Measurements from ENCODE around the gene GSX2.
"Not testable (repeated sequence)": the region's sequence is repeated elsewhere in the genome, so short reads cannot be mapped to it uniquely, and the experiment has no call there.

GSX2 gene

GRCh38 chr4:54104907-54105306 is 4.9 kb downstream of the GSX2 start:
- H3K4me3 ChIP-seq (ENCODE audit: low read length): no peak overlapping the region
- TF ChIP-seq ZNF274 (IDR thresholded peaks at IDR 0.05; ENCODE audit: low read depth, low read length): no peak

GRCh38 chr4:54107951-54108748 is 8.2 kb downstream of the GSX2 start:
- no peak overlapping the region; the same call in 1 of the 2 replicates for H3K4me3 ChIP-seq (ENCODE audit: low read length)
- TF ChIP-seq ZNF274 (IDR thresholded peaks at IDR 0.05; ENCODE audit: low read depth, low read length): no peak

GRCh38 chr4:54109241-54110018 is 9.5 kb downstream of the GSX2 start:
- H3K4me3 ChIP-seq (ENCODE audit: low read length): no peak overlapping the region
- TF ChIP-seq ZNF274 (IDR thresholded peaks at IDR 0.05; ENCODE audit: low read depth, low read length): no peak

- TF ChIP-seq ZNF274 (IDR thresholded peaks at IDR 0.05; ENCODE audit: low read depth, low read length): no peak
- H3K4me3 ChIP-seq (ENCODE audit: low read length): no peak overlapping the region
Observed at GRCh38 chr4:54110019-54110416, 10.1 kb downstream of the GSX2 start.

- not testable (repeated sequence) for H3K4me3 ChIP-seq (ENCODE audit: low read length)
Observed at GRCh38 chr4:54113206-54113605, 13.2 kb downstream of the GSX2 start.

- H3K4me3 ChIP-seq (ENCODE audit: low read length): not testable (repeated sequence)
Observed at GRCh38 chr4:54116246-54116645, 16.3 kb downstream of the GSX2 start.

- no peak for TF ChIP-seq ZNF274 (IDR thresholded peaks at IDR 0.05; ENCODE audit: low read depth, low read length)
- no peak overlapping the region for H3K4me3 ChIP-seq (ENCODE audit: low read length)
Observed at GRCh38 chr4:54118850-54119589, 19.1 kb downstream of the GSX2 start.

GRCh38 chr4:54120518-54120917 is 20.6 kb downstream of the GSX2 start:
- TF ChIP-seq ZNF274 (IDR thresholded peaks at IDR 0.05; ENCODE audit: low read depth, low read length): no peak
- H3K4me3 ChIP-seq (ENCODE audit: low read length): no peak overlapping the region

- no peak for TF ChIP-seq ZNF274 (IDR thresholded peaks at IDR 0.05; ENCODE audit: low read depth, low read length)
- no peak overlapping the region for H3K4me3 ChIP-seq (ENCODE audit: low read length)
Observed at GRCh38 chr4:54127660-54128059, 27.7 kb downstream of the GSX2 start.

GRCh38 chr4:54128694-54129093 is 28.7 kb downstream of the GSX2 start:
- not testable (repeated sequence) for H3K4me3 ChIP-seq (ENCODE audit: low read length)

- TF ChIP-seq ZNF274 (IDR thresholded peaks at IDR 0.05; ENCODE audit: low read depth, low read length): no peak
- no peak overlapping the region for H3K4me3 ChIP-seq (ENCODE audit: low read length)
Observed at GRCh38 chr4:54139332-54139731, 39.4 kb downstream of the GSX2 start.

- no peak overlapping the region for H3K4me3 ChIP-seq (ENCODE audit: low read length)
- no peak for TF ChIP-seq ZNF274 (IDR thresholded peaks at IDR 0.05; ENCODE audit: low read depth, low read length)
Observed at GRCh38 chr4:54140287-54140686, 40.3 kb downstream of the GSX2 start.

GRCh38 chr4:54144199-54144598 is 44.2 kb downstream of the GSX2 start:
- no peak overlapping the region for H3K4me3 ChIP-seq (ENCODE audit: low read length)
- TF ChIP-seq ZNF274 (IDR thresholded peaks at IDR 0.05; ENCODE audit: low read depth, low read length): no peak

- no peak overlapping the region for H3K4me3 ChIP-seq (ENCODE audit: low read length)
- no peak for TF ChIP-seq ZNF274 (IDR thresholded peaks at IDR 0.05; ENCODE audit: low read depth, low read length)
Observed at GRCh38 chr4:54144661-54145171, 44.8 kb downstream of the GSX2 start.

- TF ChIP-seq ZNF274 (IDR thresholded peaks at IDR 0.05; ENCODE audit: low read depth, low read length): no peak
- H3K4me3 ChIP-seq (ENCODE audit: low read length): no peak overlapping the region
Observed at GRCh38 chr4:54146139-54146538, 46.2 kb downstream of the GSX2 start.

All from GM08714 (cell line).